Measurements from ENCODE around the gene FAM151A.

The FAM151A gene

DNA sequence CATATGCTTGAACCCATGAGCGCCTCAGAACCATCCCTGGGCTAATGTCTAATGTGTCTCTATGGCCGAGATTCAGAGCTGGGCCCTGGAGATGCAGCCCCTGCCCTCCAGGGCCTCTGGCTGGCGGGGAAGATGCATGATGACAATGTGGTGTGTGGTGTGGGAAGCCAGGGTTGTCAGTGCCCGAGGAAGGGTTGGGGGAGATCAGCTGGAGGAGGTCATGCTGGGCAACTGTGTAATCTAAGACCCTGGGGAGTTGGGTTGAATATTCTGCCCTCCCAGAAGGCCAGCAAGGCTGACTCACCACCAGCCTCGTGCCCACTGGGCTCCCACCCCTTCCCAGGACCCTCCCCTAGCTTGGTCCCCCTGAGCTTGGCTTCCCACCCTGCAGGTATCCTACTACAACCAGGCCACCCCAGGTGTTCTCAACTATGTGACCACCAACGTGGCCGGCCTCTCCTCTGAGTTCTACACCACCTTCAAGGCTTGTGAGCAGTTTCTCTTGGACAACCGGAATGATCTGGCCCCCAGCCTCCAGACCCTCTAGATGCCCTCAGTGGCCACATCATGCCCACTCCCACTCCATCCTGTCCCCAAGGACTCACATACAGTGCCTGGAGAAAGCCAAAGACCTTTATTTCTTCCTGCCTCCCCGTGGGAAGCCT is 14.6 kb downstream of the FAM151A start:
- Histone ChIP-seq H3K9me3 (ENCODE audit: control insufficient read depth, low read length) (no peaks in the 10 kb centered on the region), H3K4me1 (ENCODE audit: control insufficient read depth, insufficient read depth, low read length) (no peaks in the 10 kb centered on the region), H3K4me3 (ENCODE audit: low read length) (no peak overlapping the region), H3K9ac (ENCODE audit: low read length) (no peak overlapping the region), H3K36me3 (ENCODE audit: control insufficient read depth, insufficient read depth, low read length, severe bottlenecking) (no peaks in the 10 kb centered on the region), H3K27me3 (replicated peaks; ENCODE audit: control insufficient read depth, insufficient read depth, low read length) (peaks cover 3% of the 10 kb centered on the region)
- DNase-seq (ENCODE audit: low read depth) = no peak

DNA sequence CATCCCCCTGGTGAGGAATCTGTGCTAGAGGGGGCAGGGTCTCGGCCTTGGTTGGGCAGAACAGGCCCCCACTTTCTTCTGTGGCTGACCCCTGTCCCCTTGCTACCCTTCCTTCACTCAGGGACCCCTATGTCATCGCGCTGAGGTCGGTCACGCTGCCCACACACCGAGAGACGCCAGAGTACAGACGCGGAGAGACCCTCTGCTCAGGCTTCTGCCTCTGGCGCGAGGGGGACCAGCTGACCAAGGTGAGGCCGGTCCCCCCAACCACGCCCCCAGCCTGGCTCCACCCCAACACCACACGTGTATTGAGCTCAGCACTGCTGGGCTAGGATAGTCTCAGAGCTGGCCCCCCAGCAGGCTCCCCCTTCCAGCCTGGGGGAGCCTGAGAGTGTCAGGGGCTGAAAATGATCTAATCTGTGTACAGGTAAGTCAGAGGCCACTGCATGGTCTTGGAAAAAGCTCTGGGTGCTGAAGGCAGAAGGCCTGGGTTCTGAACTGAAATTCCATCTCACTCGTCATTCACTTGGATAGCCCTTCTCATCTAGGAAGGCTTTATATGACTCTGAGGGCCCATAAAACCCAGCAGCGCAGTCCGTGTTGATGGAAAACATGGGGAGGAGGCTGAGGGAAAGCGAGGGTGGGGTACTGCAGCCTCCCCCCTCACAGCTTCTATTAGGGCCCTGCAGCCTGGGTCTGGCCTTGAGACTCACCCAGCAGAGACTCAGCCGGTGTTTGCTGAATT is 15.3 kb downstream of the FAM151A start:
- no peak for DNase-seq (ENCODE audit: low read depth)

DNA sequence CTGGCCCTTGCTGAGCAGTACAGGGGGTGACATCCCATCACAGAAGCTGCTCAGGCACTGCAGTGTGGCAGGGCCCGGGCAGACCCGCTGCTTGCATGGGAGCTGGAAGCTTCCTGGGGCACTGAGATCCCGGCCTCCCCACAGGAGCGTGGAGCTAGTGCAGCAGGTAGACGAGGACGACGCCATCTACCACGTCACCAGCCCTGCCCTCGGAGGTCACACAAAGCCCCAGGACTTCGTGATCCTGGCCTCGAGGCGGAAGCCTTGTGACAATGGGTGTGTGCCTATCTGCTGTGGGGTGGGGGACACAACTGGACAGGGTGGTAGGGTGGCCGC is 16.4 kb downstream of the FAM151A start:
- no peaks in the 10 kb centered on the region for H3K4me1 ChIP-seq (ENCODE audit: control insufficient read depth, insufficient read depth, low read length)
- H3K36me3 ChIP-seq (ENCODE audit: control insufficient read depth, insufficient read depth, low read length, severe bottlenecking) = no peaks in the 10 kb centered on the region
- no peak for DNase-seq (ENCODE audit: low read depth)
- peaks cover 3% of the 10 kb centered on the region for H3K27me3 ChIP-seq (replicated peaks; ENCODE audit: control insufficient read depth, insufficient read depth, low read length)
- no peaks in the 10 kb centered on the region for H3K9me3 ChIP-seq (ENCODE audit: control insufficient read depth, low read length)
- H3K4me3 ChIP-seq (ENCODE audit: low read length) = no peak overlapping the region
- no peak overlapping the region for H3K9ac ChIP-seq (ENCODE audit: low read length)

More for the DNA sequence above, 15.3 kb downstream of the FAM151A start:
- Histone ChIP-seq H3K9me3 (ENCODE audit: control insufficient read depth, low read length) (no peaks in the 10 kb centered on the region), H3K4me1 (ENCODE audit: control insufficient read depth, insufficient read depth, low read length) (no peaks in the 10 kb centered on the region), H3K36me3 (ENCODE audit: control insufficient read depth, insufficient read depth, low read length, severe bottlenecking) (no peaks in the 10 kb centered on the region), H3K4me3 (ENCODE audit: low read length) (no peak overlapping the region), H3K9ac (ENCODE audit: low read length) (no peak overlapping the region), H3K27me3 (replicated peaks; ENCODE audit: control insufficient read depth, insufficient read depth, low read length) (peaks cover 3% of the 10 kb centered on the region)

DNA sequence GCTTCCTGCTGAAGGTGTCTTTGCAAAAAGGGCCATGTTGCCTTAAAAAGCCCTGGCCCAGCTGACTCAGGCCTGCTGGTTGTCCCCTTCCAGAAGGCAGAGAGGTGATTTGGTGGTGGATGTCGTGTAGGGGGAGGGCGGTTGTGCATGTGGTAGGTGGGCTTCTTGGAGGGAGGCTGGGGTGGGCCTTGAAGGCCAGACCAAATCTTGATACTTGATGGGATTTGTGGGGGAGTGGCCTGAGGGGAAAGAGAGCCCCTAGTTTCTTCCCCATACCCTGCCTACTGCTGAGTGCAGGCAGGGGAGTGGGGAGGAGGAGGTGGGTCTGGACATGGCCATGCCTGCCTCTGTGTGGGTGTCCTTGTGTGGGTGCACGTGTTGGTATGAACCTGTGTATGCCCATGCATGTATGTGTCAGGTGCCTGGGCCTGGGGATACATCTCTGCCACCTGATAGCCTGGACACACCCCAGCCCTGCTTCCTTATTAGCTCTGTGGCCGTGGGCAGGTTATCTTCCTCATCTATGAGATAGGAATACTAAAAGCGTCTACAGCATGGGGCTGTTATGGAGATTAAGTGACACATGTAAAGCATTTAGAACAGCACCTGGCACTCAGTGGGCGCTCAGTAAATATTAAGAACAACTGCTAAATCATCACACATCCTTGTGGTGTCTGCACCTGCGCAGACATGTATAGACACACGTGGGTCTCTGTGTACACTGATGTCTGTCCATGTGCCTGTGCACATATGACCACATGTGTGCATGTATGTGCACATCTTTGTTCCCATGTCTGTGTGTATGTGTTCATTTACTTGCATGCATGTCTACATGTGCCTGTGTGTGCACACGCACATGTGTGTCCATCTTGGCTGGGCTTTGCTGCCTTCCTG is 17.0 kb downstream of the FAM151A start:
- Histone ChIP-seq H3K4me1 (ENCODE audit: control insufficient read depth, insufficient read depth, low read length) (no peaks in the 10 kb centered on the region), H3K27me3 (replicated peaks; ENCODE audit: control insufficient read depth, insufficient read depth, low read length) (peaks cover 3% of the 10 kb centered on the region), H3K9me3 (ENCODE audit: control insufficient read depth, low read length) (no peaks in the 10 kb centered on the region), H3K36me3 (ENCODE audit: control insufficient read depth, insufficient read depth, low read length, severe bottlenecking) (no peaks in the 10 kb centered on the region), H3K4me3 (ENCODE audit: low read length) (no peak overlapping the region), H3K9ac (ENCODE audit: low read length) (no peak overlapping the region)
- DNase-seq (ENCODE audit: low read depth) = no peak

DNA sequence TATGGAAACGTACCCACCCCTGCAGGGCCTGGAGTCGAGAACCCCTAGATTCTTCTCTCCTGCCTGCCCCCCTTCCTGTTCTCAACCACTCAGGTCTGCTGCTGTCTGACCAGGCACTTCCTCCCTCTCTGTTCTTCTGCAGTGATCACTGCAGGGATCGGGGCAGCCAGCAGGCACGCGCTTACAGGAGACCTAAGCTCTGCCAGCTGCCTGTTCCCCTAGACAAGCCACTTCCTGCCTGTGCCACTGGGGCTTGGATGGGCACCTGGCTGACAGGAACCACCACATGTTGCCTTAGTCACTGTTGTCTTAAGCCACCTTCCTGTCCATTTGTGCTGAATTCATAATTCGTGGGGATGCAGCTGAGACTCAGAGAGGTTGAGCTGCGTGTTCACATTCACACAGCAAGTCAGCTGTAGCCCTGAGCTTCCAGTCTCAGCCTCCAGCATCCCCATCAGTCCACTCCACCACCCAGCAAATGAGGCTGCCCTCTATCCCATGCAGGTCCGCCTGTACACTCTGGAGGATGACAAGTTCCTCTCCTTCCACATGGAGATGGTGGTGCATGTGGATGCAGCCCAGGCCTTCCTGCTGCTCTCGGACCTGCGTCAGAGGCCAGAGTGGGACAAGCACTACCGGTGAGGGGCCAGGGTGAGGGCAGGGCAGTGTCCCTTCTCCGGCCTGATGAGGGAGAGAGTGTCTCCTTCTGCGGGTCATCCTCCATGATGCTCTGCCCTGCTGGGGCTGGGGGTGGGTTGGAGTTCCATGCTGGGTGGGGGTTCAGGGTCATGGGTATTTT is 18.6 kb downstream of the FAM151A start:
- H3K4me1 ChIP-seq (ENCODE audit: control insufficient read depth, insufficient read depth, low read length) = no peaks in the 10 kb centered on the region
- no peaks in the 10 kb centered on the region for H3K36me3 ChIP-seq (ENCODE audit: control insufficient read depth, insufficient read depth, low read length, severe bottlenecking)
- no peaks in the 10 kb centered on the region for H3K9me3 ChIP-seq (ENCODE audit: control insufficient read depth, low read length)
- peaks cover 3% of the 10 kb centered on the region for H3K27me3 ChIP-seq (replicated peaks; ENCODE audit: control insufficient read depth, insufficient read depth, low read length)
- DNase-seq (ENCODE audit: low read depth) = no peak
- no peak overlapping the region for H3K4me3 ChIP-seq (ENCODE audit: low read length)
- H3K9ac ChIP-seq (ENCODE audit: low read length) = no peak overlapping the region

DNA sequence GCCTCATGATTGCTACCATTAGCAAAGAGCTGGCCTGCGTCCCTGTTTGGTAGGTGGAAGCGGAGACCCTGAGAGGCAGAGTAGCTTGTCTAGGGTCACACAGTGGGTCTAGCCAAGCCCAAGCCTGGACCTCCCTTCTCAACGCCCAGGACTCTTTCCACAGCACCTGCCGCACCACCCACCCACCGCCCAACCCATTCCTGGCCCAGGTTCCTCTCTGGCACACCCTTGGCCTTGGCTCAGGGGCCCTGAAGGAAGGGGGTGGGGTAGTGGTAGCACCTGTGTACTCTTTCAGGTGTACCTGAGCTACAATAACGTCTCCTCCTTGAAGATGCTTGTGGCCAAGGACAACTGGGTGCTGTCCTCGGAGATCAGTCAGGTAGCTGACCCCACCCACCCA is 19.3 kb downstream of the FAM151A start:
- no peaks in the 10 kb centered on the region for H3K4me1 ChIP-seq (ENCODE audit: control insufficient read depth, insufficient read depth, low read length)
- H3K27me3 ChIP-seq (replicated peaks; ENCODE audit: control insufficient read depth, insufficient read depth, low read length) = peaks cover 1% of the 10 kb centered on the region
- H3K4me3 ChIP-seq (ENCODE audit: low read length) = no peak overlapping the region
- no peaks in the 10 kb centered on the region for H3K9me3 ChIP-seq (ENCODE audit: control insufficient read depth, low read length)
- DNase-seq (ENCODE audit: low read depth) = no peak
- H3K36me3 ChIP-seq (ENCODE audit: control insufficient read depth, insufficient read depth, low read length, severe bottlenecking) = no peaks in the 10 kb centered on the region
- H3K9ac ChIP-seq (ENCODE audit: low read length) = no peak overlapping the region

DNA sequence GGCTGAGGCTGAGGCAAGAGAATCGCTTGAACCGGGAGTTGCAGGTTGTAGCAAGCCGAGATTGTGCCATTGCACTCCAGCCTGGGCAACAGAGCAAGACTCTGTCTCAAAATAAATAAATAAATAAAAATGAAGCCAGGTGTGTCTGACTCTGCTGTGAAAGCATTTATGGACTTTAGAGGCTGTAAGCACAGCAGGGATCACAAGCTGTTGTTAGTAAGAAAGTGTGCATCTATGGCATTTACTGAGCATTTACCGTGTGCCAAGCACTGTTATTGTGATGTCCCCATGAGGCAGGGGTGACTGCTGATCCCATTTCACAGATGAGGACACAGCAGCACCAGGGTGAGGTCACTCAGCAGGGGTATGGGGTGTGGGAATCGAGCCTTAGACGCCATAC is 20.1 kb downstream of the FAM151A start:
- no peak overlapping the region for H3K9ac ChIP-seq (ENCODE audit: low read length)
- no peaks in the 10 kb centered on the region for H3K27me3 ChIP-seq (replicated peaks; ENCODE audit: control insufficient read depth, insufficient read depth, low read length)
- DNase-seq (ENCODE audit: low read depth) = no peak
- H3K4me3 ChIP-seq (ENCODE audit: low read length) = no peak overlapping the region
- H3K36me3 ChIP-seq (ENCODE audit: control insufficient read depth, insufficient read depth, low read length, severe bottlenecking) = no peaks in the 10 kb centered on the region
- no peaks in the 10 kb centered on the region for H3K4me1 ChIP-seq (ENCODE audit: control insufficient read depth, insufficient read depth, low read length)
- H3K9me3 ChIP-seq (ENCODE audit: control insufficient read depth, low read length) = no peaks in the 10 kb centered on the region

DNA sequence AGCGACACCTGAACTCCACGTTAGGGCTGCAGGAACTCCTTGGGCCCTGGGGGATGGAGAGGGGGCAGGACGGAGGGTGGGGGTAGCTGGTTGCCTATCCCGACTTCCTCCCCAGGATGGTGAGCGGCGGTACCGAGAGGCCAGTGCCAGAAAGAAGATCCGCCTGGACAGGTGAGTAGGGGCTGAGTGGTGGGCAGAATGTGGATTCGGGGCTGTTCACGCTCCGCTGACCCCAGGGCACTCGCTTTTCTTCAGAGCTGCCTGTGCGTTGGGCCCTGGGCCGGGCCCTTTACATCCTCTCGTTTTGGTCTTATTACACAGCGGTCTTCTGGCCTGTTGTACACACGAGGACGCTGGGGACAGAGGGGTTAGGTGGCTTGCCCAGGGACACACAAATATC is 20.8 kb downstream of the FAM151A start:
- H3K9me3 ChIP-seq (ENCODE audit: control insufficient read depth, low read length) = no peaks in the 10 kb centered on the region
- no peaks in the 10 kb centered on the region for H3K36me3 ChIP-seq (ENCODE audit: control insufficient read depth, insufficient read depth, low read length, severe bottlenecking)
- H3K4me3 ChIP-seq (ENCODE audit: low read length) = no peak overlapping the region
- H3K4me1 ChIP-seq (ENCODE audit: control insufficient read depth, insufficient read depth, low read length) = no peaks in the 10 kb centered on the region
- no peak for DNase-seq (ENCODE audit: low read depth)
- H3K9ac ChIP-seq (ENCODE audit: low read length) = no peak overlapping the region
- no peaks in the 10 kb centered on the region for H3K27me3 ChIP-seq (replicated peaks; ENCODE audit: control insufficient read depth, insufficient read depth, low read length)

DNA sequence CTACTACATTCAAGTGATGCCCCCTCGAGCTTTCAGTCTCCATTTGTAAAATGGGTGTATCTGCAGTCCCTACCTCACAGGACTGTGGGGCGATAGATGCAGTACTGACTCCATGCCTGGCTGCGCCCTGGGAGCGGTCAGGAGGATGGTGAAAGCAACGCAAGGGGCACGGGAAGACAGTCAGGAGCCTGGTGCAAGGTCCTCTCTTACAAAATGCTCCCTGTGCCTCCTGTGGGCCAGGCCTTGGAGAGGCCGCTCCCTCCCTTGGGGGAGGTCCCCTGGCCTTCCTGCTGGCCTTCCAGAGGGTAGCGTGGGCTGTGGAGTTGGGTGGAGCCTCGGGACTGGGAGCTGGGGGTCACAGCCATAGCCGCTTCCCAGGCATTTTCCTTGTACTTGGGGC is 21.6 kb downstream of the FAM151A start:
- H3K9me3 ChIP-seq (ENCODE audit: control insufficient read depth, low read length) = no peaks in the 10 kb centered on the region
- no peak overlapping the region for H3K4me3 ChIP-seq (ENCODE audit: low read length)
- H3K4me1 ChIP-seq (ENCODE audit: control insufficient read depth, insufficient read depth, low read length) = no peaks in the 10 kb centered on the region
- H3K27me3 ChIP-seq (replicated peaks; ENCODE audit: control insufficient read depth, insufficient read depth, low read length) = no peaks in the 10 kb centered on the region
- H3K36me3 ChIP-seq (ENCODE audit: control insufficient read depth, insufficient read depth, low read length, severe bottlenecking) = no peaks in the 10 kb centered on the region
- no peak for DNase-seq (ENCODE audit: low read depth)
- no peak overlapping the region for H3K9ac ChIP-seq (ENCODE audit: low read length)

DNA sequence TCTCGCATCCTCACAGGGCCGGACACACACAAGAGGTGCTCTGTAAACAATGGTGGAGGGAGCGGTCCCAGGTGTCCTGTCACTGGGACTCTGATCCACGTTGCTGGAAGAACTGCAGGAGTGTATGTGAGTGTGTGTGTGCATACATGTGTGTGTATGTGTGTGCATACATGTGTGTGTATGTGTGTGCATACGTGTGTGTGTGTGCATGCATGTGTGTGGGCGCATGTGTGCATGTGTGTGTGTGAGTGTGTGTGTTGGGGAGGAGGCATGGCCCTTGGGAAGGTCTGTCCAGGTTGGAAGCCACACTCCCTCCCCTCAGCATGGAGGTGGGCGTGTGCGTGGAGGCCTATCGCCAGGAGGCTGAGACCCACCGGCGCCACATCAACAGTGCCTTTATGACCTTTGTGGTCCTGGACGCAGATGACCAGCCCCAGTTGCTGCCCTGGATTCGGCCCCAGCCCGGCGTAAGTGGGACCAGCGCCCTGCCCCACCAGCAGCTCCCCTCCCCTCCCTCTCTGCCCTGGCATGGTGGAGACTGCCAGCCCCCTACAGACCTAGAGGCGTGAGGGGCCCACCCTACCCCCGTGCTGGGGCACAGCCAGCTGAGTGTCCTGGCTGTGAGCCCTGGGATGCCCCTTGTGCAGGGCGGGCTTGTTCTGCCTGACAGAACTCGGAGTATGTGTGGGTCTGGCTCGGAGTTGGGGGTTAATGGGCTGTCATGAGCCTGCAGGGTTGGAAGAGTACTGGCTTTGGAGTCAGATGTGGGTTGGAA is 22.2 kb downstream of the FAM151A start:
- Histone ChIP-seq H3K9me3 (ENCODE audit: control insufficient read depth, low read length) (no peaks in the 10 kb centered on the region), H3K36me3 (ENCODE audit: control insufficient read depth, insufficient read depth, low read length, severe bottlenecking) (no peaks in the 10 kb centered on the region), H3K9ac (ENCODE audit: low read length) (no peak overlapping the region), H3K27me3 (replicated peaks; ENCODE audit: control insufficient read depth, insufficient read depth, low read length) (no peaks in the 10 kb centered on the region), H3K4me1 (ENCODE audit: control insufficient read depth, insufficient read depth, low read length) (no peaks in the 10 kb centered on the region), H3K4me3 (ENCODE audit: low read length) (no peak overlapping the region)
- DNase-seq (ENCODE audit: low read depth) = no peak

All from adipocyte (in vitro differentiated cells).